K562 (cell line): Measurements from ENCODE around the gene PTGER3. TPM values are rescaled to one million over a fixed set of nuclear protein-coding genes. Genes with fewer than 3 reads are reported as not detected.

Experiments
- ATAC-seq: fragments of 200-7000 bp; cut with Tn5 transposase; 3 replicates; pipeline ENCODE4 v1.9.1; 2020; ENCODE audit warnings: moderate library complexity
- BruUV-seq: library from RNA; stranded (reverse); fragments of 400-500 nt; replicated peaks from 2 replicates; lab custom pipeline; 2021; lab: Mats Ljungman, UMichigan
- CTCF ChIA-PET: fragments of 300-600 bp; formaldehyde crosslinking; extraction: SDS; loops from one replicate; lab custom pipeline; 2021; ENCODE audit warnings: low intra/inter-chr PET ratio; lab: Yijun Ruan, JAX
- POLR2A ChIA-PET: fragments of 300-600, 350-650 bp; sonication (Branson Sonifier 250); formaldehyde crosslinking; extraction: SDS; loops from one replicate; lab custom pipeline; 2021; ENCODE audit warnings: antibody characterized with exemption, inconsistent platforms; lab: Yijun Ruan, JAX
- DNase-seq, 4 experiments: peaks; one replicate each; pipeline versions ENCODE4 v3.0.0 to v3.0.0-alpha.2; 2011 to 2018; ENCODE audit warnings: low spot score in 3 of 4, mixed read lengths in 3 of 4; ENCODE audit errors: extremely low read depth in 1 of 4
- FAIRE-seq: peaks from 2 replicates; lab custom pipeline; 2011; peaks lifted over from hg19 to GRCh38; lab: Jason Lieb, UNC
- H2AFZ ChIP-seq: 2 replicates; pipeline ENCODE4 v1.6.0; 2011; ENCODE audit warnings: low read depth, low read length, control low read depth, inconsistent platforms
- H3K27ac ChIP-seq: fragments of 200-600 bp; 3 replicates; pipeline ENCODE4 v1.8.0; 2011; ENCODE audit warnings: low read depth, mild to moderate bottlenecking, control low read depth, inconsistent platforms, low read length, moderate library complexity, mixed read lengths; ENCODE audit errors: extremely low read depth
- H3K27me3 ChIP-seq, 2 experiments: fragments of 300-600 bp in 1 of 2; 2 replicates in 1 of 2; 3 replicates in 1 of 2; pipeline versions ENCODE4 v1.6.0 to v1.8.0; 2011; ENCODE audit warnings: inconsistent platforms in 2 of 2, low read length in 2 of 2, mild to moderate bottlenecking in 1 of 2, mixed read lengths in 1 of 2, moderate library complexity in 1 of 2; ENCODE audit not compliant: control insufficient read depth in 2 of 2, insufficient read depth in 2 of 2
- H3K36me3 ChIP-seq: fragments of 300-600 bp; 3 replicates; pipeline ENCODE4 v1.8.0; 2011; ENCODE audit warnings: mild to moderate bottlenecking, low read length, inconsistent platforms; ENCODE audit not compliant: control insufficient read depth, insufficient read depth
- H3K4me1 ChIP-seq, 2 experiments: fragments of 200-600 bp in 1 of 2; replicated peaks in 1 of 2; 2 replicates in 1 of 2; 3 replicates in 1 of 2; pipeline versions ENCODE4 v1.5.1 to v1.8.0; 2011; ENCODE audit warnings: inconsistent platforms in 2 of 2, low read length in 2 of 2, mild to moderate bottlenecking in 1 of 2, mixed read lengths in 1 of 2, moderate library complexity in 1 of 2; ENCODE audit not compliant: control insufficient read depth in 2 of 2, insufficient read depth in 2 of 2
- H3K4me2 ChIP-seq: 2 replicates; pipeline ENCODE4 v1.6.1; 2011; ENCODE audit warnings: low read length, control low read depth, inconsistent platforms, mixed read lengths; ENCODE audit not compliant: insufficient read depth
- H3K4me3 ChIP-seq: fragments of 200-600 bp; sonication (generic), shearing (Covaris generic); 2 replicates; pipeline ENCODE4 v1.5.1; 2016; ENCODE audit warnings: control low read depth, inconsistent platforms
- H3K79me2 ChIP-seq: fragments of 200-600 bp; 3 replicates; pipeline ENCODE4 v1.8.0; 2011; ENCODE audit warnings: low read length, inconsistent platforms; ENCODE audit not compliant: control insufficient read depth, insufficient read depth
- H3K9ac ChIP-seq, 2 experiments: 2 replicates each; pipeline versions ENCODE4 v1.6.0 to v1.6.1; 2011; ENCODE audit warnings: low read depth in 2 of 2, low read length in 2 of 2, control low read depth in 1 of 2, inconsistent platforms in 1 of 2, mild to moderate bottlenecking in 1 of 2, mixed read lengths in 1 of 2; ENCODE audit not compliant: insufficient read depth in 1 of 2
- H3K9me1 ChIP-seq: one replicate; pipeline ENCODE4 v1.6.0; 2011; ENCODE audit warnings: inconsistent platforms, mild to moderate bottlenecking, low read length, moderate library complexity; ENCODE audit not compliant: control insufficient read depth, insufficient read depth
- H3K9me3 ChIP-seq: replicated peaks from 2 replicates; pipeline ENCODE4 v1.5.1; 2011; ENCODE audit warnings: low read depth, low read length, inconsistent platforms; ENCODE audit not compliant: control insufficient read depth, insufficient read depth
- H4K20me1 ChIP-seq: replicated peaks from 2 replicates; pipeline ENCODE4 v1.6.1; 2011; ENCODE audit warnings: low read length, inconsistent platforms, mixed read lengths; ENCODE audit not compliant: control insufficient read depth, insufficient read depth
- CSDE1 ChIP-seq, 2 experiments: fragments of 450-650 bp; IDR thresholded peaks; 2 replicates each; pipeline ENCODE4 v1.6.1; 2016; ENCODE audit warnings: mild to moderate bottlenecking in 1 of 2
- DPF2 ChIP-seq: fragments of 450-650 bp; IDR thresholded peaks from 2 replicates; pipeline ENCODE4 v1.6.1; 2016
- IRF1 ChIP-seq: sonication (generic); formaldehyde crosslinking; IDR thresholded peaks from 2 replicates; pipeline ENCODE4 v1.8.0; 2022; ENCODE audit warnings: missing genetic modification reagents, mild to moderate bottlenecking, borderline replicate concordance
- SIN3B ChIP-seq: fragments of 450-650 bp; IDR thresholded peaks from 2 replicates; pipeline ENCODE4 v1.6.1; 2017; ENCODE audit warnings: low read depth, mild to moderate bottlenecking, moderate library complexity
- SMARCE1 ChIP-seq: fragments of 450-650 bp; IDR thresholded peaks from 2 replicates; pipeline ENCODE4 v1.7.1; 2016; ENCODE audit warnings: mild to moderate bottlenecking
- XRCC3 ChIP-seq: fragments of 450-650 bp; IDR thresholded peaks from 2 replicates; pipeline ENCODE4 v1.6.1; 2017; ENCODE audit warnings: mild to moderate bottlenecking, moderate library complexity
- ZNF232 ChIP-seq: sonication (generic); formaldehyde crosslinking; IDR thresholded peaks from 2 replicates; pipeline ENCODE4 v1.8.0; 2022; ENCODE audit warnings: mild to moderate bottlenecking, missing genetic modification reagents
- ZNF699 ChIP-seq: fragments of 250-450 bp; sonication (Bioruptor Pico); IDR thresholded peaks from 2 replicates; pipeline ENCODE4 v1.8.0; 2021; ENCODE audit warnings: mild to moderate bottlenecking, moderate library complexity; ENCODE audit not compliant: insufficient replicate concordance
- WGBS: fragments of 100-300 bp; shearing (Covaris generic); methylation state at CpG from one replicate; pipeline ENCODE4 v1.1.6; 2016; ENCODE audit warnings: low coverage, mixed read lengths; ENCODE audit not compliant: insufficient coverage; ENCODE audit errors: missing lambda C conversion rate; 5-methylcytosine and 5-hydroxymethylcytosine counted together
- in situ Hi-C: fragments of 300-500 bp; cut with MboI; formaldehyde crosslinking; loops from 4 replicates; pipeline ENCODE4 v1.15.0; 2018; ENCODE audit warnings: inconsistent platforms, mixed read lengths
- intact Hi-C: fragments of 100-400 bp; cut with micrococcal nuclease; formaldehyde crosslinking; loops from 2 replicates; pipeline ENCODE4 v1.14.2; 2022
- polyA plus RNA-seq, 8 experiments: library from polyadenylated mRNA; depleted of rRNA in 4 of 8; stranded (reverse) in 5 of 8; unstranded in 3 of 8; fragments of >200 nt; fragmentation: Nextera tagmentation in 2 of 8; fragmentation: Illumina TruSeq in 1 of 8; extraction: Ambion mirVana in 2 of 8; extraction: Trizol in 1 of 8; gene quantifications; 2 replicates each; pipeline versions ENCODE4 v1.2.1 to v1.2.3, GENCODE V29; 2011 to 2014; ENCODE audit warnings: inconsistent platforms in 1 of 8, missing spikeins in 1 of 8
- total RNA-seq, 7 experiments: library from RNA; depleted of rRNA in 6 of 7; stranded (reverse); fragments of >200 nt in 6 of 7; fragmentation: Illumina TruSeq in 2 of 7; extraction: Trizol in 2 of 7; gene quantifications; 2 replicates each; pipeline versions ENCODE4 v1.2.1 to v1.2.3, GENCODE V29; 2011 to 2021; ENCODE audit warnings: low replicate concordance in 1 of 7
- TF ChIP-seq, protein P1 (sequence below): fragments of 450-650 bp; formaldehyde crosslinking; IDR thresholded peaks from 2 replicates; pipeline ENCODE4 v1.4.0; 2022; ENCODE audit warnings: mild to moderate bottlenecking, moderate library complexity
- TF ChIP-seq, protein P2 (sequence below): sonication (generic); formaldehyde crosslinking; IDR thresholded peaks from 2 replicates; pipeline ENCODE4 v1.4.0; 2020; ENCODE audit warnings: mild to moderate bottlenecking, missing genetic modification reagents

PTGER3 gene
- total and polyA plus RNA-seq, 9 of the 15 experiments (the other 6 are each of a cell fraction or from before 2014, with no cell fraction given): 3.8 to 28.5 (median 14.2) TPM

GRCh38 chr1:71014178-71014579 lies 33.4 kb downstream of the PTGER3 start:
- ATAC-seq (no peak), FAIRE-seq (no peak), DNase-seq (no peak)
- in situ Hi-C loops: no loop called here
- 83% methylated on average over 1 of the region's 1 CpG for WGBS
- BruUV-seq: no TSS peak
- H3K4me1 ChIP-seq: peaks cover 0 to 7% of the 10 kb centered on the region in 2 experiments; a peak in 2 of 5 replicates
- H3K36me3 ChIP-seq: peaks cover 38% of the 10 kb centered on the region
- no peak for TF ChIP-seq IRF1 (CRISPR knock-in tag)
- no peak for TF ChIP-seq ZNF232 (CRISPR knock-in tag)
- TF ChIP-seq ZNF699 (CRISPR knock-in tag): no peak
- TF ChIP-seq, protein P1, sequence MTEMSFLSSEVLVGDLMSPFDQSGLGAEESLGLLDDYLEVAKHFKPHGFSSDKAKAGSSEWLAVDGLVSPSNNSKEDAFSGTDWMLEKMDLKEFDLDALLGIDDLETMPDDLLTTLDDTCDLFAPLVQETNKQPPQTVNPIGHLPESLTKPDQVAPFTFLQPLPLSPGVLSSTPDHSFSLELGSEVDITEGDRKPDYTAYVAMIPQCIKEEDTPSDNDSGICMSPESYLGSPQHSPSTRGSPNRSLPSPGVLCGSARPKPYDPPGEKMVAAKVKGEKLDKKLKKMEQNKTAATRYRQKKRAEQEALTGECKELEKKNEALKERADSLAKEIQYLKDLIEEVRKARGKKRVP (CRISPR knock-in tag): no peak
- TF ChIP-seq XRCC3: no peak
- no peak for TF ChIP-seq CSDE1 (IDR thresholded peaks at IDR 0.05)
- no peak for TF ChIP-seq SIN3B
- TF ChIP-seq DPF2: no peak
- TF ChIP-seq, protein P2, sequence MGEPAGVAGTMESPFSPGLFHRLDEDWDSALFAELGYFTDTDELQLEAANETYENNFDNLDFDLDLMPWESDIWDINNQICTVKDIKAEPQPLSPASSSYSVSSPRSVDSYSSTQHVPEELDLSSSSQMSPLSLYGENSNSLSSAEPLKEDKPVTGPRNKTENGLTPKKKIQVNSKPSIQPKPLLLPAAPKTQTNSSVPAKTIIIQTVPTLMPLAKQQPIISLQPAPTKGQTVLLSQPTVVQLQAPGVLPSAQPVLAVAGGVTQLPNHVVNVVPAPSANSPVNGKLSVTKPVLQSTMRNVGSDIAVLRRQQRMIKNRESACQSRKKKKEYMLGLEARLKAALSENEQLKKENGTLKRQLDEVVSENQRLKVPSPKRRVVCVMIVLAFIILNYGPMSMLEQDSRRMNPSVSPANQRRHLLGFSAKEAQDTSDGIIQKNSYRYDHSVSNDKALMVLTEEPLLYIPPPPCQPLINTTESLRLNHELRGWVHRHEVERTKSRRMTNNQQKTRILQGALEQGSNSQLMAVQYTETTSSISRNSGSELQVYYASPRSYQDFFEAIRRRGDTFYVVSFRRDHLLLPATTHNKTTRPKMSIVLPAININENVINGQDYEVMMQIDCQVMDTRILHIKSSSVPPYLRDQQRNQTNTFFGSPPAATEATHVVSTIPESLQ: no peak
- no peak for TF ChIP-seq SMARCE1
- no peaks in the 10 kb centered on the region for H3K27me3 ChIP-seq
- H3K79me2 ChIP-seq: peaks cover 56% of the 10 kb centered on the region
- H3K27ac ChIP-seq: no peak overlapping the region
- H2AFZ ChIP-seq: no peak overlapping the region
- H3K9ac ChIP-seq: no peak overlapping the region
- ChIA-PET CTCF (no interaction called here), POLR2A (interaction anchor here (1.1 kb wide), 1 partner anchor 23 kb away, joined by 3 read pairs; no protein-coding TSS in a partner anchor)
- no peaks in the 10 kb centered on the region for H4K20me1 ChIP-seq
- H3K9me1 ChIP-seq: no peaks in the 10 kb centered on the region
- no peak overlapping the region for H3K4me2 ChIP-seq
- no peaks in the 10 kb centered on the region for H3K9me3 ChIP-seq
- H3K4me3 ChIP-seq: no peak overlapping the region
- intact Hi-C loops: no loop called here
